GM20000 (cell line): ENCODE data around the gene DDI2.

Source experiments
- DNase-seq: peaks from one replicate; pipeline ENCODE4 v3.0.0; 2012; ENCODE audit warnings: low spot score
- CTCF ChIP-seq: IDR thresholded peaks from 2 replicates; pipeline ENCODE4 v1.5.1; 2012; ENCODE audit warnings: mild to moderate bottlenecking, control low read depth; ENCODE audit errors: extremely low read depth, missing control alignments

The DDI2 gene

GRCh38 chr1:15662477-15662876, 45.2 kb downstream of the DDI2 start:
- DNase-seq = no peak
- no peak for TF ChIP-seq CTCF

GRCh38 chr1:15663925-15664324, 46.7 kb downstream of the DDI2 start:
- DNase-seq = no peak
- no peak for TF ChIP-seq CTCF

- DNase-seq = no peak
- no peak for TF ChIP-seq CTCF
These were observed 50.1 kb downstream of the DDI2 start for GRCh38 chr1:15667362-15667761.

GRCh38 chr1:15668089-15668754, 51.0 kb downstream of the DDI2 start:
- no peak for TF ChIP-seq CTCF

GRCh38 chr1:15669074-15669473, 51.8 kb downstream of the DDI2 start:
- DNase-seq = no peak
- no peak for TF ChIP-seq CTCF

More at GRCh38 chr1:15668089-15668754, 51.0 kb downstream of the DDI2 start:
- no peak for DNase-seq

GRCh38 chr1:15669864-15670263, 52.6 kb downstream of the DDI2 start:
- no peak for TF ChIP-seq CTCF
- DNase-seq = no peak

GRCh38 chr1:15671430-15671829, 54.2 kb downstream of the DDI2 start:
- DNase-seq = no peak
- no peak for TF ChIP-seq CTCF
